Measurements from ENCODE around the gene AKT3. TPM values are rescaled to one million over a fixed set of nuclear protein-coding genes. Genes with fewer than 3 reads are reported as not detected.

Gene AKT3
- total RNA-seq, 4 donors from 2014 or later: 8.5 to 16.0 (median 15.2) TPM

DNA sequence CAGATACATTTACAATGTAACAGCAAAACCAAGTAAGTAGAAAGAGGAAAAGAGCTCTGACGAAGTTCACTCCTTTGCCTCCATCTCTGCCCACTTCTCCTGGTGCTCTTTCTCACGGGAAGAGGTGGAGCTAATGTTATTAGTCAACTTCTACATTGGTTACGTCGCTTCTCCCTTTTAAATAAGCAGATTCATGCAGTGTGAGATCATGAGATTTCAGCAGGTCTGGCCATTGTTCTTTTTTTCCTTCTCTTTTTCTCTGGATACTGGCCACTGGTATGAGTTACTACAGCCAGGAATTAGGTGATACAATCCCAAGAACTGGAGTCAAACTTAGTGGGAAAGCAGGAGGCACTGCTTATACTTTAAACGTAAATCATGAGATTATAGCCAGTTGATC lies 207.1 kb downstream of the AKT3 start:
- H3K27ac ChIP-seq: no peak overlapping the region
- in situ Hi-C loops (cut with MboI; ENCODE audit: low sequenced_read_pairs in 4 of 4): no loop called here
- H3K27me3 ChIP-seq: no peaks in the 10 kb centered on the region
- no peak overlapping the region for H3K4me3 ChIP-seq
- DNase-seq (no peak), ATAC-seq (no peak)
- no peaks in the 10 kb centered on the region for H3K4me1 ChIP-seq
- intact Hi-C loops (cut with DNase I; ENCODE audit: low total_unique reads): no loop called here
- H3K36me3 ChIP-seq: no peaks in the 10 kb centered on the region
- TF ChIP-seq, protein P1, sequence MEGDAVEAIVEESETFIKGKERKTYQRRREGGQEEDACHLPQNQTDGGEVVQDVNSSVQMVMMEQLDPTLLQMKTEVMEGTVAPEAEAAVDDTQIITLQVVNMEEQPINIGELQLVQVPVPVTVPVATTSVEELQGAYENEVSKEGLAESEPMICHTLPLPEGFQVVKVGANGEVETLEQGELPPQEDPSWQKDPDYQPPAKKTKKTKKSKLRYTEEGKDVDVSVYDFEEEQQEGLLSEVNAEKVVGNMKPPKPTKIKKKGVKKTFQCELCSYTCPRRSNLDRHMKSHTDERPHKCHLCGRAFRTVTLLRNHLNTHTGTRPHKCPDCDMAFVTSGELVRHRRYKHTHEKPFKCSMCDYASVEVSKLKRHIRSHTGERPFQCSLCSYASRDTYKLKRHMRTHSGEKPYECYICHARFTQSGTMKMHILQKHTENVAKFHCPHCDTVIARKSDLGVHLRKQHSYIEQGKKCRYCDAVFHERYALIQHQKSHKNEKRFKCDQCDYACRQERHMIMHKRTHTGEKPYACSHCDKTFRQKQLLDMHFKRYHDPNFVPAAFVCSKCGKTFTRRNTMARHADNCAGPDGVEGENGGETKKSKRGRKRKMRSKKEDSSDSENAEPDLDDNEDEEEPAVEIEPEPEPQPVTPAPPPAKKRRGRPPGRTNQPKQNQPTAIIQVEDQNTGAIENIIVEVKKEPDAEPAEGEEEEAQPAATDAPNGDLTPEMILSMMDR (IDR thresholded peaks at IDR 0.05 in 4 of 5, conservative IDR thresholded peaks at IDR 0.05 in 1 of 5): no peak
- TF ChIP-seq POLR2A (IDR thresholded peaks at IDR 0.05): no peak
- no peaks in the 10 kb centered on the region for H3K9me3 ChIP-seq

DNA sequence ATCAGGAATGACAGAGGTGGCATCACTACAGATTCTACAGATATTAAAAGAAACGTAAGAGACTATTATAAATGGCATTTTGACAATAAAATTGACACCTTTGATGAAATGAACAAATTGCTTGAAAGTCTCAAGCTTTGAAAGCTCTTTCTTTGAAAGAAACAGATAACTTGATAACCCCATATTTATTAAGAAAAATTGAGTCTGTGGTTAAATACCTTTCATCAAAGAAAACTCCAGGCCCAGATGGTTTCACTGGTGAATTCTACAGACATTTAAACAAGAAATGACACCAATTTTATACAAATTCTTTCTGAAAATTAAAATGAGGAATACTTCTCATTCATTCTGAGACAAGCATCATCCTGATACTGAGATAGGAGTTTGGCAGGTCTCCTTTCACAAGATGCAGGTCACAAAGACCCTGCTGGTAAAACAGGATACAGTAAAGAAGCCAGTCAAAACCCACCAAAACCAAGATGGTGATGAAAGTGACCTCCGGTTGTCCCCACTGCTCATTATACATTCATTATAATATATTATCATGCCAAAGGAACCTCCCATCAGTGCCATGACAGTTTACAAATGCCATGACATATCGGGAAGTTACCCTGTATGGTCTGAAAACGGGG lies 210.9 kb downstream of the AKT3 start:
- Histone ChIP-seq H3K4me1 (no peaks in the 10 kb centered on the region), H3K4me3 (no peak overlapping the region), H3K27ac (no peak overlapping the region), H3K36me3 (no peaks in the 10 kb centered on the region), H3K9me3 (no peaks in the 10 kb centered on the region), H3K27me3 (no peaks in the 10 kb centered on the region)
- in situ Hi-C loops (cut with MboI; ENCODE audit: low sequenced_read_pairs in 4 of 4) (no loop called here), intact Hi-C loops (cut with DNase I; ENCODE audit: low total_unique reads) (no loop called here)
- no peak for ATAC-seq
- TF ChIP-seq, protein P1 (IDR thresholded peaks at IDR 0.05 in 4 of 5, conservative IDR thresholded peaks at IDR 0.05 in 1 of 5): no peak
- no peak for TF ChIP-seq POLR2A (IDR thresholded peaks at IDR 0.05)
- DNase-seq: no peak

GRCh38 chr1:243638186-243638585 lies 211.9 kb downstream of the AKT3 start:
- DNase-seq (no peak), ATAC-seq (no peak)
- Histone ChIP-seq H3K4me1 (no peaks in the 10 kb centered on the region), H3K4me3 (no peak overlapping the region), H3K27ac (no peak overlapping the region), H3K36me3 (no peaks in the 10 kb centered on the region), H3K9me3 (no peaks in the 10 kb centered on the region), H3K27me3 (no peaks in the 10 kb centered on the region)
- in situ Hi-C loops (cut with MboI; ENCODE audit: low sequenced_read_pairs in 4 of 4) (no loop called here), intact Hi-C loops (cut with DNase I; ENCODE audit: low total_unique reads) (no loop called here)
- TF ChIP-seq, protein P1 (IDR thresholded peaks at IDR 0.05 in 4 of 5, conservative IDR thresholded peaks at IDR 0.05 in 1 of 5): no peak
- TF ChIP-seq POLR2A (IDR thresholded peaks at IDR 0.05): no peak

DNA sequence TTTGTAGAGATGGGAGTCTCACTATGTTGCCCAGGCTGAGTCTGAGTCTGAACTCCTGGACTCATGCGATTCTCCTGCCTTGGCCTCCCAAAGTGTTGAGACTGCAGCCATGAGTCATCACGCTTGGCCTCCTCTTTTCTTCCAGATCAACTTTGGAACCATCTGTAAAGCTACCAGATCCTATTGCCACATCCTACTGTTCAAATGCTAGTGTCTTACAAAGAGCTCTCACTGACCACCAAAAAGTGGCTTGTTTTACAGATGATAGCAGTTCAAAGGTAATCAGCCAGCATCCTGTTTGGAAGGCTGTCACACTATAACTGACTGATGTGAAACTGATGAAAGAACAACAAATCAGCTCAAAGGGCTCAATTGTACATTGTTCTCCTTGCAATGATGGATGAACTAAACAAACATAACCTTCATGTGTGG lies 221.6 kb downstream of the AKT3 start:
- intact Hi-C loops (cut with DNase I; ENCODE audit: low total_unique reads): no loop called here
- Histone ChIP-seq H3K9me3 (no peaks in the 10 kb centered on the region), H3K4me1 (no peaks in the 10 kb centered on the region), H3K4me3 (no peak overlapping the region), H3K27ac (no peak overlapping the region), H3K36me3 (no peaks in the 10 kb centered on the region), H3K27me3 (no peaks in the 10 kb centered on the region)
- in situ Hi-C loops (cut with MboI; ENCODE audit: low sequenced_read_pairs in 4 of 4): no loop called here
- TF ChIP-seq, protein P1 (IDR thresholded peaks at IDR 0.05 in 4 of 5, conservative IDR thresholded peaks at IDR 0.05 in 1 of 5): no peak
- TF ChIP-seq POLR2A (IDR thresholded peaks at IDR 0.05): no peak
- DNase-seq (no peak), ATAC-seq (no peak)

- Histone ChIP-seq H3K27me3 (no peaks in the 10 kb centered on the region), H3K27ac (no peak overlapping the region), H3K9me3 (no peaks in the 10 kb centered on the region), H3K4me3 (no peak overlapping the region), H3K4me1 (no peaks in the 10 kb centered on the region), H3K36me3 (no peaks in the 10 kb centered on the region)
- TF ChIP-seq, protein P1 (IDR thresholded peaks at IDR 0.05 in 4 of 5, conservative IDR thresholded peaks at IDR 0.05 in 1 of 5): no peak
- TF ChIP-seq POLR2A (IDR thresholded peaks at IDR 0.05): no peak
- in situ Hi-C loops (cut with MboI; ENCODE audit: low sequenced_read_pairs in 4 of 4): no loop called here
- no peak for DNase-seq
- no peak for ATAC-seq
- intact Hi-C loops (cut with DNase I; ENCODE audit: low total_unique reads): no loop called here
These were observed 226.2 kb downstream of the AKT3 start for GRCh38 chr1:243623841-243624240.

Data from gastrocnemius medialis (tissue), 4 donors.